Activated CD4-positive, alpha-beta T cell treated with anti-CD3 and anti-CD28 coated beads, Interleukin-2, amount 50 U/mL, for 24 hours (primary cell): ENCODE results near the gene PTPRC.

Experiments used
- DNase-seq, 2 donors: peaks; one replicate each; pipeline ENCODE4 v3.0.0-alpha.2; 2020; ENCODE audit warnings: low read depth in 1 of 2, low spot score in 1 of 2

The PTPRC gene

GRCh38 chr1:198805498-198806151 is 166.8 kb downstream of the PTPRC start:
- DNase-seq: no peak

GRCh38 chr1:198806861-198807260 is 168.0 kb downstream of the PTPRC start:
- DNase-seq: no peak
